Activated CD4-positive, alpha-beta T cell treated with anti-CD3 and anti-CD28 coated beads, Interleukin-2, amount 10 ng/mL, durations not matched to agents 7 days and 5 days (primary cell): Measurements from ENCODE around the gene GRHL3. TPM values are rescaled to one million over a fixed set of nuclear protein-coding genes. Genes with fewer than 3 reads are reported as not detected.

ENCODE experiments used
- CTCF ChIA-PET: fragments of 350-600 bp; sonication (Branson Sonifier 250); formaldehyde crosslinking; loops from one replicate; lab custom pipeline; 2021; ENCODE audit warnings: antibody characterized with exemption; lab: Charles Lee
- POLR2A ChIA-PET: fragments of 350-600 bp; sonication (Branson Sonifier 250); formaldehyde crosslinking; loops from one replicate; lab custom pipeline; 2021; ENCODE audit warnings: antibody characterized with exemption; lab: Charles Lee
- DNase-seq: peaks from one replicate; pipeline ENCODE4 v3.0.0-alpha.2; 2020
- H3K27ac Mint-ChIP-seq: one replicate; pipeline ENCODE4 v1.8.0; 2021; ENCODE audit warnings: mild to moderate bottlenecking, moderate library complexity, mixed read lengths
- H3K27me3 Mint-ChIP-seq: one replicate; pipeline ENCODE4 v1.8.0; 2021; ENCODE audit warnings: mixed read lengths
- H3K36me3 Mint-ChIP-seq: one replicate; pipeline ENCODE4 v1.8.0; 2021; ENCODE audit warnings: low read depth, mixed read lengths
- H3K4me1 Mint-ChIP-seq: one replicate; pipeline ENCODE4 v1.8.0; 2021; ENCODE audit warnings: mixed read lengths
- H3K4me3 Mint-ChIP-seq: one replicate; pipeline ENCODE4 v1.8.0; 2021; ENCODE audit warnings: mild to moderate bottlenecking, moderate library complexity, mixed read lengths
- H3K9me3 Mint-ChIP-seq: one replicate; pipeline ENCODE4 v1.8.0; 2021; ENCODE audit warnings: mixed read lengths
- total RNA-seq, 2 experiments: library from RNA; stranded (reverse); gene quantifications; one replicate each; pipeline ENCODE4 v1.2.3, GENCODE V29; 2021

The GRHL3 gene
- total RNA-seq, 2 experiments from 2014 or later = not detected

GRCh38 chr1:24340770-24341169 is 21.6 kb downstream of the GRHL3 start:
- Mint-ChIP-seq H3K9me3 (no peaks in the 10 kb centered on the region), H3K36me3 (no peaks in the 10 kb centered on the region), H3K27ac (no peak overlapping the region), H3K4me1 (no peaks in the 10 kb centered on the region), H3K4me3 (no peak overlapping the region), H3K27me3 (no peaks in the 10 kb centered on the region)
- CTCF ChIA-PET = interaction anchor here (1.2 to 2.4 kb wide), 3 partner anchors 10 to 20 kb away, joined by 3 to 7 read pairs (median 5); no protein-coding TSS in a partner anchor
- POLR2A ChIA-PET = no interaction called here
- DNase-seq = no peak

- no peak overlapping the region for H3K27ac Mint-ChIP-seq
- no peaks in the 10 kb centered on the region for H3K4me1 Mint-ChIP-seq
- CTCF ChIA-PET = interaction anchor here (1.0 to 2.4 kb wide), 5 partner anchors 10 to 74 kb away, joined by 3 to 7 read pairs (median 5); no protein-coding TSS in a partner anchor
- POLR2A ChIA-PET = no interaction called here
- H3K36me3 Mint-ChIP-seq = no peaks in the 10 kb centered on the region
- no peaks in the 10 kb centered on the region for H3K9me3 Mint-ChIP-seq
- H3K4me3 Mint-ChIP-seq = no peak overlapping the region
- DNase-seq = no peak
- peaks cover 3% of the 10 kb centered on the region for H3K27me3 Mint-ChIP-seq
These were observed 22.1 kb downstream of the GRHL3 start for GRCh38 chr1:24341260-24341659.

GRCh38 chr1:24343412-24344089 is 24.4 kb downstream of the GRHL3 start:
- H3K9me3 Mint-ChIP-seq = no peaks in the 10 kb centered on the region
- H3K4me3 Mint-ChIP-seq = no peak overlapping the region
- ChIA-PET CTCF (interaction anchor here (1.0 to 2.9 kb wide), 3 partner anchors 22 to 49 kb away, joined by 4 to 13 read pairs (median 6); no protein-coding TSS in a partner anchor), POLR2A (no interaction called here)
- H3K36me3 Mint-ChIP-seq = no peaks in the 10 kb centered on the region
- no peak overlapping the region for H3K27ac Mint-ChIP-seq
- H3K27me3 Mint-ChIP-seq = peaks cover 6% of the 10 kb centered on the region
- H3K4me1 Mint-ChIP-seq = no peaks in the 10 kb centered on the region
- DNase-seq = no peak

- peaks cover 6% of the 10 kb centered on the region for H3K27me3 Mint-ChIP-seq
- no peak overlapping the region for H3K4me3 Mint-ChIP-seq
These were observed 25.1 kb downstream of the GRHL3 start for GRCh38 chr1:24344090-24344742.

GRCh38 chr1:24345334-24345733 is 26.2 kb downstream of the GRHL3 start:
- Mint-ChIP-seq H3K4me3 (no peak overlapping the region), H3K27me3 (peaks cover 6% of the 10 kb centered on the region), H3K9me3 (no peaks in the 10 kb centered on the region), H3K4me1 (peaks cover 8% of the 10 kb centered on the region), H3K27ac (peak overlapping the region; percentile 54), H3K36me3 (no peaks in the 10 kb centered on the region)
- POLR2A ChIA-PET = no interaction called here
- no peak for DNase-seq
- CTCF ChIA-PET = interaction anchor here (1.0 to 1.2 kb wide), 3 partner anchors 11 to 25 kb away, joined by 3 read pairs; no protein-coding TSS in a partner anchor

More at GRCh38 chr1:24344090-24344742, 25.1 kb downstream of the GRHL3 start:
- no peaks in the 10 kb centered on the region for H3K4me1 Mint-ChIP-seq
- ChIA-PET POLR2A (interaction anchor here (0.6 kb wide), 1 partner anchor 145 kb away, joined by 5 read pairs; no protein-coding TSS in a partner anchor), CTCF (interaction anchor here (1.0 to 2.9 kb wide), 3 partner anchors 21 to 48 kb away, joined by 3 to 13 read pairs (median 4); no protein-coding TSS in a partner anchor)
- no peaks in the 10 kb centered on the region for H3K36me3 Mint-ChIP-seq
- H3K9me3 Mint-ChIP-seq = no peaks in the 10 kb centered on the region
- H3K27ac Mint-ChIP-seq = no peak overlapping the region
- no peak for DNase-seq

- Mint-ChIP-seq H3K4me1 (peaks cover 26% of the 10 kb centered on the region), H3K4me3 (no peak overlapping the region), H3K9me3 (no peaks in the 10 kb centered on the region), H3K36me3 (no peaks in the 10 kb centered on the region), H3K27me3 (peaks cover 6% of the 10 kb centered on the region), H3K27ac (no peak overlapping the region)
- no peak for DNase-seq
- POLR2A ChIA-PET = no interaction called here
- CTCF ChIA-PET = interaction anchor here (0.8 to 2.4 kb wide), 4 partner anchors 10 to 58 kb away, joined by 3 to 12 read pairs (median 6); no protein-coding TSS in a partner anchor
These were observed 28.2 kb downstream of the GRHL3 start for GRCh38 chr1:24347159-24347934.

GRCh38 chr1:24348196-24348595 is 29.0 kb downstream of the GRHL3 start:
- Mint-ChIP-seq H3K27ac (no peak overlapping the region), H3K4me1 (peaks cover 30% of the 10 kb centered on the region), H3K4me3 (no peak overlapping the region), H3K36me3 (no peaks in the 10 kb centered on the region), H3K9me3 (no peaks in the 10 kb centered on the region), H3K27me3 (peaks cover 6% of the 10 kb centered on the region)
- DNase-seq = no peak
- ChIA-PET POLR2A (no interaction called here), CTCF (interaction anchor here (1.0 to 2.4 kb wide), 3 partner anchors 20 to 45 kb away, joined by 4 to 12 read pairs (median 7); no protein-coding TSS in a partner anchor)

GRCh38 chr1:24349891-24350290 is 30.7 kb downstream of the GRHL3 start:
- no peak overlapping the region for H3K27ac Mint-ChIP-seq
- DNase-seq = no peak
- peaks cover 6% of the 10 kb centered on the region for H3K27me3 Mint-ChIP-seq
- H3K4me1 Mint-ChIP-seq = peaks cover 32% of the 10 kb centered on the region
- no peaks in the 10 kb centered on the region for H3K9me3 Mint-ChIP-seq
- POLR2A ChIA-PET = no interaction called here
- no peaks in the 10 kb centered on the region for H3K36me3 Mint-ChIP-seq
- CTCF ChIA-PET = interaction anchor here (1.6 to 2.4 kb wide), 3 partner anchors 18 to 43 kb away, joined by 3 to 12 read pairs (median 7); no protein-coding TSS in a partner anchor
- no peak overlapping the region for H3K4me3 Mint-ChIP-seq

- H3K4me3 Mint-ChIP-seq = peak overlapping the region; percentile 28
- no peaks in the 10 kb centered on the region for H3K36me3 Mint-ChIP-seq
- peak; percentile 27 for DNase-seq
- ChIA-PET CTCF (interaction anchor here (1.0 to 1.6 kb wide), 2 partner anchors 9 to 152 kb away, joined by 3 to 7 read pairs; no protein-coding TSS in a partner anchor), POLR2A (no interaction called here)
- H3K27me3 Mint-ChIP-seq = peaks cover 3% of the 10 kb centered on the region
- peaks cover 32% of the 10 kb centered on the region for H3K4me1 Mint-ChIP-seq
- peak overlapping the region; percentile 67 for H3K27ac Mint-ChIP-seq
- H3K9me3 Mint-ChIP-seq = no peaks in the 10 kb centered on the region
These were observed 32.1 kb downstream of the GRHL3 start for GRCh38 chr1:24351247-24351646.

- ChIA-PET CTCF (interaction anchor here (1.0 to 1.6 kb wide), 2 partner anchors 10 to 153 kb away, joined by 3 to 7 read pairs; no protein-coding TSS in a partner anchor), POLR2A (no interaction called here)
- no peaks in the 10 kb centered on the region for H3K27me3 Mint-ChIP-seq
- H3K4me3 Mint-ChIP-seq = no peak overlapping the region
- H3K9me3 Mint-ChIP-seq = no peaks in the 10 kb centered on the region
- DNase-seq = no peak
- H3K27ac Mint-ChIP-seq = peak overlapping the region; percentile 37
- H3K4me1 Mint-ChIP-seq = peaks cover 32% of the 10 kb centered on the region
- H3K36me3 Mint-ChIP-seq = no peaks in the 10 kb centered on the region
These were observed 32.9 kb downstream of the GRHL3 start for GRCh38 chr1:24351918-24352627.

- DNase-seq = no peak
- Mint-ChIP-seq H3K4me3 (no peak overlapping the region), H3K9me3 (no peaks in the 10 kb centered on the region), H3K36me3 (peaks cover 3% of the 10 kb centered on the region), H3K27me3 (no peaks in the 10 kb centered on the region), H3K4me1 (peaks cover 32% of the 10 kb centered on the region), H3K27ac (no peak overlapping the region)
- POLR2A ChIA-PET = no interaction called here
- CTCF ChIA-PET = no interaction called here
These were observed 34.2 kb downstream of the GRHL3 start for GRCh38 chr1:24353292-24353891.
